G401 (cell line): ENCODE measurements around the gene FGD5. TPM values are rescaled to one million over a fixed set of nuclear protein-coding genes. Genes with fewer than 3 reads are reported as not detected.

Source experiments
- total RNA-seq: library from RNA; depleted of rRNA; stranded (reverse); fragments of >200 nt; shearing (Covaris generic); gene quantifications from 2 replicates; pipeline ENCODE4 v1.2.3, GENCODE V29; 2014; rRNA removed

Gene FGD5
- total RNA-seq, 1 experiment from 2014 or later: 0.58 TPM

Other genes with a start within 250 kb of the FGD5 start
- 9.3 and 18.9 TPM in 2 replicates for gene CCDC174, start 167.2 kb upstream of the FGD5 start, total RNA-seq
- not detected in 2 replicates for gene C3orf20, start 143.8 kb upstream of the FGD5 start, total RNA-seq
- gene NR2C2, start 128.6 kb downstream of the FGD5 start, total RNA-seq: 6.9 and 8.5 TPM in 2 replicates
- gene MRPS25, start 246.4 kb downstream of the FGD5 start, total RNA-seq: 29.8 and 46.4 TPM in 2 replicates